ENCODE measurements around the gene ZBTB46.
A peak's percentile ranks its signal among the peaks of the same experiment; 100 is the strongest.

ZBTB46 gene

GRCh38 chr20:63810730-63811490 lies 20.2 kb downstream of the ZBTB46 start:
- no peak for TF ChIP-seq CTCF (conservative IDR thresholded peaks at IDR 0.05; ENCODE audit: low read depth, low read length)
- no peak overlapping the region for H3K4me3 ChIP-seq (ENCODE audit: low read depth, low read length)

GRCh38 chr20:63809856-63810255 lies 21.2 kb downstream of the ZBTB46 start:
- no peak for TF ChIP-seq CTCF (conservative IDR thresholded peaks at IDR 0.05; ENCODE audit: low read depth, low read length)
- no peak for DNase-seq (ENCODE audit: low read depth)
- no peak overlapping the region for H3K4me3 ChIP-seq (ENCODE audit: low read depth, low read length)

More at GRCh38 chr20:63810730-63811490, 20.2 kb downstream of the ZBTB46 start:
- DNase-seq (ENCODE audit: low read depth) = peak; percentile 61

- DNase-seq (ENCODE audit: low read depth) = no peak
- H3K4me3 ChIP-seq (ENCODE audit: low read depth, low read length) = no peak overlapping the region
- no peak for TF ChIP-seq CTCF (conservative IDR thresholded peaks at IDR 0.05; ENCODE audit: low read depth, low read length)
These were observed 21.9 kb downstream of the ZBTB46 start for GRCh38 chr20:63808964-63809674.

GRCh38 chr20:63808145-63808724 lies 22.8 kb downstream of the ZBTB46 start:
- no peak for TF ChIP-seq CTCF (conservative IDR thresholded peaks at IDR 0.05; ENCODE audit: low read depth, low read length)
- H3K4me3 ChIP-seq (ENCODE audit: low read depth, low read length) = no peak overlapping the region
- no peak for DNase-seq (ENCODE audit: low read depth)

- no peak for DNase-seq (ENCODE audit: low read depth)
- TF ChIP-seq CTCF (conservative IDR thresholded peaks at IDR 0.05; ENCODE audit: low read depth, low read length) = no peak
These were observed 23.4 kb downstream of the ZBTB46 start for GRCh38 chr20:63807654-63808053.

GRCh38 chr20:63804308-63804636 lies 26.8 kb downstream of the ZBTB46 start:
- no peak overlapping the region for H3K4me3 ChIP-seq (ENCODE audit: low read depth, low read length)
- DNase-seq (ENCODE audit: low read depth) = no peak
- TF ChIP-seq CTCF (conservative IDR thresholded peaks at IDR 0.05; ENCODE audit: low read depth, low read length) = no peak

More at GRCh38 chr20:63807654-63808053, 23.4 kb downstream of the ZBTB46 start:
- no peak overlapping the region for H3K4me3 ChIP-seq (ENCODE audit: low read depth, low read length)

Measured in choroid plexus epithelial cell (primary cell).